ENCODE measurements around the gene TUNAR.

DNA sequence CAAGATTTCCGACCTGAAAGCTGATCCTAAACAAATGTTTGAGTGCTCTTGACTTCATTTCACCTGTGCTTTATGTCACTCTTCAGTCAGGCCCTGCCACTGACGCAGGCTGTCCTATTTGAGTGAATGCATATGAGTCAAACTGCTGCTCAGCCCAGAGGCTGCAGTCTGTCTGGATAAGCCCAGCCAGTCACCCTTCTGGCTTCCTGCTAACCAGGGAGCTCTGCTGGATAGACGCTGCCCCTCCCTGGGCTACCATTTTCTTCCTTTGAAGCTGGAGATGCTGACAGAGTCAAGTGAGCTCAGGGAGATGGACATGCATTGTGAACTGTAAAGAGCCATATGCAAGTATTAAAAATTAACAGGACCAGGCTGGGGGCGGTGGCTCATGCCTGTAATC, 5.1 kb upstream of the TUNAR start:
- TF ChIP-seq, protein P1, sequence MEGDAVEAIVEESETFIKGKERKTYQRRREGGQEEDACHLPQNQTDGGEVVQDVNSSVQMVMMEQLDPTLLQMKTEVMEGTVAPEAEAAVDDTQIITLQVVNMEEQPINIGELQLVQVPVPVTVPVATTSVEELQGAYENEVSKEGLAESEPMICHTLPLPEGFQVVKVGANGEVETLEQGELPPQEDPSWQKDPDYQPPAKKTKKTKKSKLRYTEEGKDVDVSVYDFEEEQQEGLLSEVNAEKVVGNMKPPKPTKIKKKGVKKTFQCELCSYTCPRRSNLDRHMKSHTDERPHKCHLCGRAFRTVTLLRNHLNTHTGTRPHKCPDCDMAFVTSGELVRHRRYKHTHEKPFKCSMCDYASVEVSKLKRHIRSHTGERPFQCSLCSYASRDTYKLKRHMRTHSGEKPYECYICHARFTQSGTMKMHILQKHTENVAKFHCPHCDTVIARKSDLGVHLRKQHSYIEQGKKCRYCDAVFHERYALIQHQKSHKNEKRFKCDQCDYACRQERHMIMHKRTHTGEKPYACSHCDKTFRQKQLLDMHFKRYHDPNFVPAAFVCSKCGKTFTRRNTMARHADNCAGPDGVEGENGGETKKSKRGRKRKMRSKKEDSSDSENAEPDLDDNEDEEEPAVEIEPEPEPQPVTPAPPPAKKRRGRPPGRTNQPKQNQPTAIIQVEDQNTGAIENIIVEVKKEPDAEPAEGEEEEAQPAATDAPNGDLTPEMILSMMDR (IDR thresholded peaks at IDR 0.05 in 4 of 5, conservative IDR thresholded peaks at IDR 0.05 in 1 of 5) = no peak
- no peak for TF ChIP-seq POLR2A (IDR thresholded peaks at IDR 0.05)

All from gastrocnemius medialis (tissue), 4 donors.